SIG-M5 treated with dmso at 0.1 percent for 504 hours (cell line): ENCODE results near the gene TMEM229B.
"Not testable (repeated sequence)": the region's sequence is repeated elsewhere in the genome, so short reads cannot be mapped to it uniquely, and the experiment has no call there.

Experiments
- DNase-seq: peaks from one replicate; lab custom pipeline; 2025; ENCODE audit not compliant: unreplicated experiment; lab: John Stamatoyannopoulos, UW

The TMEM229B gene

DNA sequence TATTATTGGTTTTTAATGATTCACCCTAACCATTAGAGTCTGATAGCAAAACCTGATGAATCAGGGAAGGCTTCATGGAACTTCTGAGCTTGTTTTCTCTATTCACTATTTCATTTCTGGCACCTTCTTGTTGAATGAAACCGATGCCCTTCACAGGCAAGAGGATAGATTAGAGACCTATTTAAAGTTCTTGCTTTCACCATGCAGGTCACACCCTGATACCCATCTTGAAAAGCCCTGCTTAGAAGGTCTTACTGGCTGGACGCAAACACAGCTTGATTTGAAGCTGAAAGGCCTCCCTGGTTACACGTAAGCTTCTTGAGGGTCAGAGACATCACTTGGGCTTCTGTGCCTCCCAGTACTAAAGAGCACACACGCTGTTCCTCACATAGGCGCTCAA lies 29.2 kb downstream of the TMEM229B start:
- no peak for DNase-seq

DNA sequence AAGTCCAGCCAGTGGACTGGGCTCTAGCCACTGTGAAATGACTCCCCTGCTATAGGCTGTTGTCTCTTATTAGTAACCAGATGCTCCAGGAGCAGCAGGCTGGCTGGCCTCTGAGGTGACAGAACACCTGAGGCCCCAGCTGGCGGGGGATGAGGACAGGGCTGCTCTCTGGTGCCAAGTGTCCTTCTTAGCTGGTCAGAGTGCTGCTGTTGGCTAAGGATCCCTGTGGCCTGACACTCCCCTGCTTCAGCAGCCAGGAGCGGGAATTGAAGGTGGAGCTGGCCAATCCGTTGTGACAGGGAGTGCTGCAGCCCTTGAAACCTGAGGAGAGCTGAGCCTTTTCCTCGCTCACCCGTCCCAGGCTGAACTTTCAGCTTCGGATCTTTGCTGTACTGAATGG lies 30.7 kb downstream of the TMEM229B start:
- no peak for DNase-seq

DNA sequence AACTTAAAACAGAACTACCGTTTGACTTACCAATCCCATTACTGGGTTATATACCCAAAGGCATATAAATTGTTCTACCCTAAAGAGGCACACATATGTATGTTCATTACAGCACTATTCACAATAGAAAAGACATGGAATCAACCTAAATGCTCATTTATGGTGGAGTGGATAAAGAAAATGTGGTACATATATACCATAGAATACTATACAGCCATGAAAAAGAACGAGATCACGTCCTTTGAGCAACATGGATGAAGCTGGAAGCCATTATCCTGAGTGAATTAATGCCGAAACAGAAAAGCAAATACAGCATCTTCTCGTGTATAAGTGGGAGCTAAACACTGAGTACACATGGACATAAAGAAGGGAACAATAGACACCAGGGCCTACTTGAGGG lies 31.8 kb downstream of the TMEM229B start:
- no peak for DNase-seq

DNA sequence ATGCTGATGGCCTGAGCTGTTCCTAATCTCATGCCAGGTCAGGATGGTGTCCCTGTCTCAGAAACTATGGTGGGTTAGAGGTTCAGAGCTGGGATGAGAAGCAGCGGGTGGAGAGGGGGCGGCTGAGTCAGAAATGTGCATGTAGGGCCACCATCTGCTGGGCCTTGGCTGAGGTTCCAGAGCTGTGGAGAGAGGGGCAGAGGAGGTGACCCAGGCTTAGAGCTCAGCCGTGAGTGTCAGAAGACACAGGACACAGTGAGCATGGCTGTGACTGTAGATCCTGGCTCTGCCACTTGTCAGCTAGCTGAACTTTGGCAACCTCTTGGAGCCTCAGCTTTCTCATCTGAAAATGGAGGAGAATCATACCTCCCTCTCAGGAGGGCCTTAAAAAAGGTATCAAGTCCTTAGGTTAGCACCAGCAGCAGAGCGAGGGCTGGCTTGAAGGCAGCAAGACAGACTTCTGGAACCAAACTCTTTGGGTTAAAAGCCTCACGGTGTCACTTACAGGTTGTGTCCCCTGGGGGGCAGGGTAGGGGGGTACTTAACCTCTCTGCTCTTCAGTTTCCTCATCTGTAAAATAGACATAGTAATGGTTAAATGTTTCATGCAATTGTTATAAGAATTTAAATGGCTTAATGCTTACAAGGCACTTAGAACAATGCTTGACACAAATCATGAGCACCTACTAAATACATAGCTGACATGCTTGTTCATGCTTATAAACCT lies 34.8 kb downstream of the TMEM229B start:
- DNase-seq = no peak

DNA sequence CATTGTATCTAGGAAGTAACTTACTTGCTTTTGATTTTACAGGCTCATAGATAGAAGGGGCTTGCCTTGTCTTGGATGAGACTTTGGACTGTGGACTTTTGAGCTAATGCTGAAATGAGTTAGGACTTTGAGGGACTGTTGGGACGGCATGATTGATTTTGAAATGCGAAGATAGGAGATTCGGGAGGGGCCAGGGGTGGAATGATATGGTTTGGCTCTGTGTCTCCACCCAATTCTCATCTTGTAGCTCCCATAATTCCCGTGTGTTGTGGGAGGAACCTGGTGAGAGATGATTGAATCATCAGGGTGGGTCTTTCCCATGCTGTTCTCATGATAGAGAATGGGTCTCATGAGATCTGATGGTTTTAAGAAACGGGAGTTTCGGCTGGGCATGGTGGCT lies 36.9 kb downstream of the TMEM229B start:
- DNase-seq = not testable (repeated sequence)

DNA sequence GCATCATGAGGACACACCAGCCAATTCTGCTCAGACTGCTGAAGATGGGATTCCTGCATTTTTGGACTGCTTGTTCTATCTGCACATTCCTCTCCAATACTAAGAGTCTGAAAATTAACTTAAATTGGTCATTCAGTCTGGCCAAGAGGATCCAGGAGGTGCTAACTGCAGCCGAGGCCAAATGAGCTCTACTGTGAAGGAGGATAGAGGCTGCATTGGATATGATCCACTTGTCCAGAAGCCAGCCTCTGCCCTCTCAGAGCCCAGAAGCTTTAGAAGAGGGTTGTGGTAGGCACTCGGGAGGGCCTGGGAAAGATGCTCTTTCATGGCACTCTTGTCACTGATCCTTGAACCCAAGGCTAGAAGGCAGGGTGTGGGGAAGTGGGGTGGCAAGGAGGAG lies 39.4 kb downstream of the TMEM229B start:
- DNase-seq = no peak

DNA sequence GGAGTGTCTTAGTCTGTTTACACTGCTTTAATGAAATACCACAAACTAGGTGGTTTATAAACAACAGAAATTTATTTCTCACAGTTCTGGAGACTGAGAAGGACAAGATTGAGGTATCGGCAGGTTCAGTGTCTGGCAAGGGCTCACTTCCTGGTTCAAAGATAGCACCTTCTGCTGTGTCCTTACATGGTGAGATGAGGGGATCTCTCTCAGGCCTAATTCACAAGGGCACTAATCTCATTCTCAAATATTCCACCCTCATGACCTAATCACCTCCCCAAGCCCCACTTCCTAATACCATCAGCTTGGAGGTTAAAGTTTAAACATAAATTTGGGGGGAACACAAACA lies 41.5 kb downstream of the TMEM229B start:
- no peak for DNase-seq

DNA sequence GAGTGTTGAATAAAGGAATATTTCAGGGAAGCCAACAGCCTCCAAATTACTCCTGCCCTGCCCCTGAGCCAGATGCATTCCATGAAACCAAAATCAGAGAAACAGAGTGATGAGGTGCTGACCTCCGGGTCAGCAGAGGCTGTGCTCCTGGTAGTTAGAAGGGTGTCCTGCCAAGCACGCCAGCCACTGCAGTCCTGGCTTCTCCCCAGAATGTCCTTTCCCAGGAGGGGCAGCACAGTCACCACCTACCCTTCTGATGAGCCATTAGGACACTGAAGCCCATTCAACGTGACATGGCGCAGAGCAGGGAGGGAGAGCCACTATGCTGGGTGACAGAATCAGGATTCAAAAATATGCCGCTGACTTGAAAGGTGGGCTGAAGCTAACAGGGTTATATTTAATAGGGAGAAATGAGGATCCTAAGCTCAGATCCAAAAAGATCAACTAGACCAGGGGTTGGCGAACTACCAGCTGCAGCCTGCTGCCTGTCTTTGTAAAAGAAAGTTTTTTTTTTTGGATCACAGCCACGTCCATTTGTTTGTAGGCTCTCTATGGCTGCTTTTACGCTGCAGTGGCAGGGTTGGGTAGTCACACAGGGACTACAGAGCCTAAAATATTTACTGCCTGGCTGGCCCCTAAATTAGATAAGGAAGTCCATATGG lies 42.0 kb downstream of the TMEM229B start:
- DNase-seq = no peak

DNA sequence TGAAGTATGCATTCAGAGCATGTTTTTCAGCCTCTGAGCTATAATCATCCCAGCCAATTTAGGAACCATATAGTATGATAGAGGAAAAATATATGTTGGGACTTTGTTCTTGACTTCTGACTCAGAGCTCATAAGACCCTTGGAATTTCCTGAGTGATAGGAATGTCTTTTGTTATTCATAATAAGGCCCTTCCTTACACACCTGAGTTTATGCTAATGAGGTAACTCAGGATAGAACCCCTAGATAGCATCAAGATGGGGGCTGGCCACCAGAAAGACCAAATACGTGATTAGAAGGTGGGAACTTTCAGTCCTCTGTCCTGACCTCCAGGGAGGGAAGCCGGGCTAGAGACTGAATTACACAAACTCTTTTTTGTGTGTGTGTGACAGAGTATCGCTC lies 44.1 kb downstream of the TMEM229B start:
- DNase-seq = no peak

DNA sequence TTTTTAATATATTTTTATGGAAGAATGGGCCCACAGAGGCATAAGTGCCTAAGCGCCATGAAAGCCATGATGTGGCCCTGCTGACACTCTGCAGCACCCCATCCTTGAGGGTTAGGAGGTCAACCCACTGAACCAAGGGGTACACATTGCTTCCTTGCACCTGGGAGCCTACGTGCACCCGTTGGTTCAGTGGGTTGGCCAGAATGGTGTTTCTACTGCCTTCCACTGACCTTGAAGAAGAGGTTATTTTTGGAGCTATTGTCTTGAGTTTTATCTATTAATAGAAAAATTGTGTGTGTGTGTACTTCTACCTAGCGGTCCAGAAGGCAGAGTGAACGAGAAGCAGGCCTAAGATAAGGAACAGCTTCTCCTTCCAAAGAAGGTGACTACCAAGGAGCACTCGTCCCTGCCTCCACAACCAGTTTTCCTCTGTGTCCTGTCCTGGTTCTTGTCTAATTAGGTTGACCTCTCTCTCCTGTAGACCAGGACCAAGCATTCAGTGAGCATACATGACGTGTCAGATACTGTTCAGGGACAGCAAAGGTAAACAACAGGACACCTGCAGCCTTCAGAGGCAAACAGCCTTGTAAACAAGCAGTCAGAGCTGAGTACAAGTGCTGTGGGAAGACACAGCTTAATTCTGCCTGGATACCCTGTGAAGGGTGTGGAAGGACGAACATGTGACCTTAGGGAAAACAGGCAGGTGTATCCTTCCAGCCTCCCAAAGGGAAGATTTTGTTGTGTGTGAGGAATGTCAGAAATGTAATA lies 46.2 kb downstream of the TMEM229B start:
- DNase-seq = no peak

DNA sequence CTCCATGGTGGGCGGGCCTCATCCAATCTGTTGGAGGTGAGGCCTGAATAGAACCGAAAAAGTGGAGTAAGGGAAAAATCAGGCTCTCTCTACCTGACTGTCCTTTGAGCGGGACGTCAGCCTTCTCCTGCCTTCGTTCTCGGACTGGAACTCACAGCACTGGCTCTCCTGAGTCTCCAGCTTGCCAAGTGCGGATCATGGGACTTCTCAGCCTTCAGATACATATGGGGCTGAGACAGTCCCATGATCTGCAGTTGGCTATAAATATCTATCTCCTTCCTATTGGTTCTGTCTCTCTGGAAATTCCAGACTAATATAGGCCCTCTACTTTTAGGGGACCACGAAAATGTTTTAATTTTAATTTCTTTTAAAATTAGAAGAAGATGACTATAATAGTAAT lies 46.8 kb downstream of the TMEM229B start:
- no peak for DNase-seq

DNA sequence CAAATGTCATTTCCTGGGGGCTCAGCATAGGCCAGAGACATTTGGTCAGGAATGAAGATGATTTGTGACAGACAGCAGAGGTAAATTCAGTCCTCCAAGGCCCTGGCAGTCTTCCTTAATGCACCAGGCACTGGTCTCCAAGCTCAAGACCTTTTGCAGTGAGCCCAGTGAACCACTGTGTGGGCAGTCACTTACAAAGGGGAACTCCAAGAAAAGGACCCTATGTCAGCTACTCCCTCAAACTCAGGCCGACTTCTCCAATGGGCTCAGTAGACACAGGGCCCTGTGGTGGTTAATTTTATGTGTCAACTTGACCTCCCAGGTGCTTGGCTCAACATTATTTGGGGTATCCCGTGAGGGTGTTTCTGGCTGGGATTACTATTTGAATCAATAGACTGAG lies 47.3 kb downstream of the TMEM229B start:
- DNase-seq = no peak

DNA sequence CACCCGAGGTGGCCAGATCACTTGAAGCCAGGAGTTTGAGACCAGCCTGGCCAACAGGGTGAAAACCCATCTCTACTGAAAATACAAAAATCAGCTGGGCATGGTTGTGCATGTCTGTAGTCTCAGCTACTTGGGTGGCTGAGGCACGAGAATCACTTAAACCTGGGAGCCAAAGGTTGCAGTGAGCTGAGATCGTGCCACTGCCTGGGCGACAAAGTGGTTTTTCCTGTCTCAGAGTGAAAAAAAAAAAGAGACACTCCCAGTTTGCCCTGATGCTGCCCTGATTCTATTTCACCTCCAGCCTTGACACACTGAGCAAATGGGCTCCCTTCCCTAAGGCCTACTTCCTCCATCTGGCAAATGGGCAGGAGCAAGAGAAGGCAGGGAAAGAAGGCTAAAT lies 48.0 kb downstream of the TMEM229B start:
- DNase-seq = peak; percentile 44

DNA sequence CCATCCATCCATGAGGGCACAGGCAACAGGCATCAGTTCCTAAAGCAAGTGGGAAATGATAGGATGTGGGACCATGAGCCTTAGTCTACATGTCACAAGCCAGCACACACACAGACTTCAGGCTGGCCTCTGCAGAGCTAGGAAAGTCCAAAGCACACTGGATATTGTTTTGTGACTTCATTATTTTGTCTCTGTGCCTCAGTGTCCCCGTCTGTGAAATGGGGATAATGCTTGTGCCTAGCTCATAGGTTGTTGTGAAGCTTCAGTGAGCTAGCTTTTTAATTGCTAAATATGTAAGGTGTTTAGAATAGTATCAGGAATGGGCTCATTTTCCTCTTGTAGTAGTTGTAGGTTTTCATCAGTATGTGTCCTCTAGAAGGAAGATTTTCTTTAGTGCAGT lies 49.6 kb downstream of the TMEM229B start:
- DNase-seq = no peak

DNA sequence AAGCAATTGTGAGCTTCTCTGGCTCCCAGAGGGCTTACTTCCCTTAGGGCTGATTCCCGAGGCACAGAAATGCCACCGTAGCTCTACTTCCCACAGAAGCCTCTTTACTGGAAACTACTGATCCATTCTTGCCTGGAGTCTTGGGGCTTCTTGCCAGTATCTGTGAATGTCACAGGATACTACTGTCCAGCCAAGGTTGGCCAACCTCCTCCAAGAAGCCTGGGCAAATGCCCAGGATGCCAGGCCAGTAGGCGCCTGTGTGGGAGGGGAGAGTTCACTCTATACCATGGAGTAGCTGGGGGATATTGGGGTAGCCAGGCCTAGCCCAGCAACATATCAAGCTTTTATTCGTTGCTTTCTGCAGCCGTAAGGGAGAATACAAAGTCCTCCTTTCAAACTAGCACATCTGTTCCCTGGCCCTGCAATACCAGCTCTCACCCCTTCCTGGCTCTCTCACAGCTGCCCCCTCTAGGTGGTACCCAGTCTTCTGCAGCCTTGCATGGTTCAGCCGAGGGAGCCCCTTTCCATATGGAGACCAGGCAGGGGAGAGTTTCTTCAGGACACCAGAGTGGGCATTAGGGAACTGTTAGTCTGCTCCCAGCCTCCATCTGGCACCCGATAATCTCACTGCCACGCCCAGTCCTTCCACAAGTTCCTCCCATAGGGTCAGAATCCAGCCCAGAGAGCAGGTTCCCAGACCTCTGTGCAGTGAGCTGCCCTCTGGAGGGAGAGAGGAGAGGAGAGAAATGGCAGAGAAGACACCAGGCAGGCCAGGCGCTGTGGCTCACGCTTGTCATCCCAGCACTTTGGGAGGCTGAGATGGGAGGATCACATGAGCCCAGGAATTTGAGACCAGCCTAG lies 52.3 kb downstream of the TMEM229B start:
- DNase-seq = no peak

DNA sequence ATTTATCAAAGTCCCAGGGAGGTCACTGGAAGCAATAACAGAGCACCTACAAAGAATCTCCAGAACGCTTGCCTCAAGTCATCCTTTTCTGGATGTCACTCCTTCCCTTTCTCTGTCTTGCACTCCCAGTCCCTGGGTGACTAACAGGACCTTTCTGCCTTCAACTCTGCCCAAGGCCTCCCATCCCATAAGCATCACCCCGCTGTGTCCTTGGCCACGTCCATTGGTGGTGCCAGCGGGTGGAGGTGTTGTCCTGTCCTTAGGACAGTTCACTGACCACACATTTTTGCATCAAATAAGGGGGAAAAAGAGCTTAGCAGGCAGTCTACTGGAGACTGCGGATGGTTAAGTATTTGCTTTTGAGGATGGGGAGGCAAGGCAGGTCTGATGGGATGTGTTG lies 52.9 kb downstream of the TMEM229B start:
- no peak for DNase-seq

DNA sequence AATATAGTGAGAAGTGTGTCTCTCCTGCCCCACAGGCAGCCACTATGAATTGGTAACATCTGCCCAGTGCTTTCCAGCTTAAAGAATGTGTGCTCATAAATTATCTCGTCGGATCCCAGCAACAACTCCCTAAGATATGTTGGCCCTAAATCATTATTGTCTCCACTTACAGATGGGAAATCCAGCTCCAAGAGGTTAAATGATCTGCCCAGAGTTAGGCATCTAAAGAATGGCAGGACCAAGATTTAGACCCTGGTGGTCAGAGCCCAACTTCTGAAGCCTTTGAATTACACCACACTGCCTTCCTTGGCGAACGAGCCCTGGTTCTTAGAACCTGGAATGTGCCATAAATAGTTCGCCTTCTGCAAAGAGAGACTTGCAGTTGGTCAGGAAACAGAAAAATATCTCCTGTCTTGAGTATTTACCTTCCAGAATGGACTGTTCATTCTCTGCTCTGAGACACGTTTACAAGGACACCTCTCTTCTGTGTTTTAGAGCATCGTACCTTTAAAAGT lies 56.4 kb downstream of the TMEM229B start:
- DNase-seq = no peak

DNA sequence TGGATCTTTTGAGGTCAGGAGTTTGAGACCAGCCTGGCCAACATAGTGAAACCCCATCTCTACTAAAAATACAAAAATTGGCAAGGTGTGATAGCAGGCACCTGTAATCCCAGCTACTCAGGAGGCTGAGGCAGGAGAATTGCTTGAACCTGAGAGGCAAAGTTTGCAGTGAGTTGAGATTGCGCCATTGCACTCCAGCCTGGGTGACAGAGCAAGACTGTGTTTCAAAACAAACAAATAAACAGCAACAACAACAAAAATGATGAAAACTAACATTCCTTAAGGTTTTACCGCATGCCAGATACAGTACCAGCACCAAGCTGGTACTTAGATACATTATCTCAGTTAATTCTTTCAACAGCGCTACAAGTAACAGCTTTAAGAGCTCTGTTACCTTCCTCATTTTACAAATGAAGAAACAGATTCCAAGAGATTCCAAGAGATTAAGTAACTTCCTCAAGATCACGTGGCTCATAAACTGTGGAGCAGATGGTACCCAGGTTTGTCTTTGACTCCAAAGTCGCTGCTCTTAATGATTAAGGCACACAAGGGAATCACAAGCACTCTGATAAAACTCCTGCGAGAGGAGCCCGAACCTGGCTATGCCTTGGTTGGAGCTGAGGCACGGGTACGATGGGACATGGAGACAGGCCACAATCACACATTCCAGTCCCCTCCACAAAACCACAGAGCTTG lies 58.9 kb downstream of the TMEM229B start:
- DNase-seq = no peak

DNA sequence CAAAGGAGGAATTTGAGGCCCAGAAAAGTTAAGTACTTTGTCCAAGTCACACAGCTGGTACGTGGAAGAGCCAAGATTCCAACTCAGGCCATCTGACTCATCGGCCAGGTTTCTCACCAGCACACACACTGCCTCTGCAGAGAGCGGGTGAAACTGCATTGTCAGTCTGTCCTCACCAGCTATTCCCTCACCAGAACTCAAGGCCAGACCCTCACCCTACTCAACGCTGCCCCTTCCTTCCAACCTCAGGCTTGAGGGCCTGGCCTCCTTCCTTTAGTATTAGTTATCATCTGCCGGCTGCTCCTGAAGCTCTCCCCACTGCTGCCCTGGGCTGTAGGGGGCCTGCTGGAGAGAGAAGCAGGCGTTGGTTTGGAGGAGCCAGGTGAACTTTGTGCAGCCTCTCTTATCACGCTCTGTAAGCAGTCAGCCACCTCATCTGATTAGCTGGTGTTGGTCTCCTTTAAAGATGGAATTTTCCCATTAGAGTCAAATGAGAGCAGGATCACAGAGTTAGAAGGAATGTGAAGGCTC lies 60.0 kb downstream of the TMEM229B start:
- no peak for DNase-seq

DNA sequence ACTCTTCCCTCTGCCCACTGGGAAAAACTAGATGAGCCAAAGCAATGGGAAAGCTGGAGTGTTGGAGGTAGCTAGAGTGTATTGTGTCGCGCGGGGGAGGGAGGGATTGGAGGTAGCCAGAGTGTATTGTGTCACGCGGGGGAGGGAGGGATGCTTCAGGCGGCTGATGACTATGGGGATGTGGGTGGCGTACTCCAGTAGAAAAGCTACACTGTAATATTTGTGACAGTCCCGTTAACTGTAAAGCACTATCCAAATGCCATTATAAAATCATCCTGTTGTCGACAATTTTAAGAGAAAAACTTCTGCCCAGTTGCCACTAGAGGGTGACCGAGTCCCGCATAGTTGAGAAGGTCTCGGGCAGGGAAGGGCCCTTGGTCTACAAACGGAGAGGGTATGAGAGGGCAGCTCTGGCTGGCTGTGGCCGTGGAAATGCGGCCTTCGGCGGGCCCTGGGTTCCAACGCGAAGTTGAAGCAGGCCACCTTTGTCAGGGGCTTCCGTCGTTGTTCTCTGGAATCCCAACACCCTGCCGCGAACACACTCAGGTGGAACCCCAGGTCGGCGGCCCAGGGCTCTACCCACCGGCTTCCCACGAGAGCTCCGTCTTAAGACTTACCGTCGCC lies 61.4 kb downstream of the TMEM229B start:
- peak; percentile 78 for DNase-seq
